ENCODE results near the gene SUN1. TPM values are rescaled to one million over a fixed set of nuclear protein-coding genes. Genes with fewer than 3 reads are reported as not detected.

The SUN1 gene
- total and polyA plus RNA-seq, 2 experiments from 2014 or later = 63.3 to 145 TPM

- no peak overlapping the region for H3K4me3 Mint-ChIP-seq
- H4K20me1 ChIP-seq (replicated peaks; ENCODE audit: insufficient read depth) = no peaks in the 10 kb centered on the region; the same call in 1 of the 2 replicates
These were observed 62.0 kb downstream of the SUN1 start for GRCh38 chr7:894164-894867.

More at GRCh38 chr7:894164-894867, 62.0 kb downstream of the SUN1 start:
- H3F3A ChIP-seq (replicated peaks; ENCODE audit: low read depth) = 0 out of 2 replicates have a peak, but pooled peaks cover 4% of the 10 kb centered on the region
- peaks cover under 1% of the 10 kb centered on the region for H3K79me2 ChIP-seq (replicated peaks; ENCODE audit: insufficient read depth)
- H3K27me3 ChIP-seq (ENCODE audit: insufficient read depth) = no peaks in the 10 kb centered on the region
- Mint-ChIP-seq H3K27me3 (ENCODE audit: insufficient read depth, low read depth, poor library complexity) (peaks cover 6% of the 10 kb centered on the region), H3K36me3 (ENCODE audit: low read depth) (peaks cover 61% of the 10 kb centered on the region), H3K27ac (no peak overlapping the region), H3K4me1 (no peaks in the 10 kb centered on the region), H3K9me3 (no peaks in the 10 kb centered on the region; the same call in 2 of the 3 replicates)
- no peak overlapping the region for H3K27ac ChIP-seq (ENCODE audit: low read depth)
- H3K4me2 ChIP-seq = no peak overlapping the region
- no peaks in the 10 kb centered on the region for H3K4me1 ChIP-seq (ENCODE audit: insufficient read depth)
- no peak overlapping the region for H2AFZ ChIP-seq
- DNase-seq (ENCODE audit: low spot score) = no peak
- no peak for ATAC-seq
- TF ChIP-seq JUNB (IDR thresholded peaks at IDR 0.05; ENCODE audit: unreplicated experiment) (no peak), ZNF331 (CRISPR knock-in tag; IDR thresholded peaks at IDR 0.05; ENCODE audit: low read depth) (no peak), POLR2AphosphoS5 (IDR thresholded peaks at IDR 0.05; ENCODE audit: low read depth) (no peak), EZH2 (IDR thresholded peaks at IDR 0.05; ENCODE audit: low read depth, unreplicated experiment) (no peak), ZNF462 (CRISPR knock-in tag; IDR thresholded peaks at IDR 0.05) (no peak), ZNF114 (CRISPR knock-in tag; IDR thresholded peaks at IDR 0.05) (no peak), REST (IDR thresholded peaks at IDR 0.05; ENCODE audit: unreplicated experiment) (no peak), ETS1 (IDR thresholded peaks at IDR 0.05) (no peak), NANOG (IDR thresholded peaks at IDR 0.05; ENCODE audit: borderline replicate concordance) (no peak), CTCF (conservative IDR thresholded peaks at IDR 0.05; ENCODE audit: low read depth in 2 of 2) (no peak), STAT1 (IDR thresholded peaks at IDR 0.05; ENCODE audit: unreplicated experiment) (no peak), EZH2phosphoT487 (IDR thresholded peaks at IDR 0.05; ENCODE audit: unreplicated experiment) (no peak), CREB1 (CRISPR knock-in tag; IDR thresholded peaks at IDR 0.05; ENCODE audit: low read depth) (no peak)
- H3K36me3 ChIP-seq (ENCODE audit: insufficient read depth) = 0 out of 2 replicates have a peak, but pooled peaks cover 6% of the 10 kb centered on the region
- no peaks in the 10 kb centered on the region for H3K9me2 ChIP-seq (ENCODE audit: insufficient read depth)
- H3K4me3 ChIP-seq = no peak overlapping the region

All from GM23338 (cell line).